Measurements from ENCODE around the gene GRPEL1. TPM values are rescaled to one million over a fixed set of nuclear protein-coding genes. Genes with fewer than 3 reads are reported as not detected.
"Not testable (repeated sequence)": the region's sequence is repeated elsewhere in the genome, so short reads cannot be mapped to it uniquely, and the experiment has no call there.

Gene GRPEL1
- total RNA-seq, 1 experiment from 2014 or later: 30.7 TPM

GRCh38 chr4:7103031-7103606 is 35.3 kb upstream of the GRPEL1 start:
- peaks cover 16% of the 10 kb centered on the region for H3K27me3 ChIP-seq (ENCODE audit: control insufficient read depth, insufficient read depth, low read length)
- no peaks in the 10 kb centered on the region for H3K36me3 ChIP-seq (replicated peaks; ENCODE audit: control insufficient read depth, insufficient read depth, low read length)
- peak overlapping the region; percentile 63 for H3K4me3 ChIP-seq (ENCODE audit: insufficient read depth, low read depth, low read length)
- peak; percentile 99 for DNase-seq

DNA sequence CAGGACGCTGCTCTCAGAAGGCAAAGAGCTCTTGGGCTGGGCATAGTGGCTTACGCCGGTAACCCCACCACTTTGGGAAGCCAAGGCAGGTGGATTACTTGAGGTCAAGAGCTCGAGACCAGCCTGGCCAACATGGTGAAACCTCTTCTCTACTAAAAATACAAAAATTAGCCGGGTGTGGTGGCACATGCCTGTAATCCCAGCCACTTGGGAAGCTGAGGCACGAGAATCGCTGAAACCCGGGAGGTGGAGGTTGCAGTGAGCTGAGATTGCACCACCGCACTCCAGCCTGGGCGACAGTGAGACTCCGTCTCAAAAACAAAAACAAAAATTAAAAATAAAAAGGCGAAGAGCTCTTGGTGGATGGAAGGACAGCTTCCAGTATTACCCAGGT is 34.6 kb upstream of the GRPEL1 start:
- not testable (repeated sequence) for DNase-seq

DNA sequence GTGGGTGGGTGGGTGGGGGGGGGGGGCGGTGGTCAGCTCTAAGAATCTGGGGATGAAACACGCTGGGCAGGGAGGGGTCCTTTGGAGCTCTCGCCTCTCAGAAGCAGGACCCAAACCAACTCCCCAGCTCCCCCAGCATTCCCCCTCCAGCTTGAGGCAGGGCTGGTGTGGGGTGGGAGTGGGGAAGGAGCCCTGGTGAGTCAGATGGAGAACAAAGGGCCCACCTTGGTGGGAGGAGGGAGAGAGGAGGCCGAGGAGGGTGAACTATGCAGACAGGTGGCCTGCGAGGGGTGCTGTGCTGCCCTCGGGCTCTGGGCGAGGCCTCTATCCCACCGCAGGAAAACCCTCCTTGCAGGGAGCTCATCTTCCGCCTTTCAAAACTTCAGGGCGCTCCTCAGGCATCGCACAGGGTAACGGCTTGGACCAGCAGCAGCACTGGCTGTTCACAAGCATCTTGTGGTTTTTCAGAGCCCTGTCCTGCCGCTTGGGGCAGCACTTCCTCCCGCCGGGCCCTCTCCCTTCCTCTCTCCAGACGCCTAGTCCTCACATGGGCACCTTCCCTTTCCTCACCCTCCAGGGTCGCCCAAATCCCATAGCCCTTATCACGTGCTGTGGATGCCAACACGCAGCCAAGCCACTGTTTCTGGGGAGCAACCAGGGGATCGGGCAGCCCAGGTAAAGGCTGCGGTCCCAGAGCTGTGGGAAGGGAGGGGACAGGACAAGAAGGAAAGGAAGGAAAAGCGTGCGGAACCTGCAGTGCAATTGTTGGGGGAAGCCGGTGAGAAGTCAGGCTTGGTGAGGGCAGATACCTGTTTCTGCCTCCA is 34.0 kb upstream of the GRPEL1 start:
- DNase-seq: peak; percentile 92
- Histone ChIP-seq H3K36me3 (replicated peaks; ENCODE audit: control insufficient read depth, insufficient read depth, low read length) (no peaks in the 10 kb centered on the region), H3K27me3 (ENCODE audit: control insufficient read depth, insufficient read depth, low read length) (peaks cover 20% of the 10 kb centered on the region), H3K4me3 (ENCODE audit: insufficient read depth, low read depth, low read length) (peak overlapping the region; percentile 26; the same call in 1 of the 2 replicates)

More for the DNA sequence above, 34.6 kb upstream of the GRPEL1 start:
- H3K27me3 ChIP-seq (ENCODE audit: control insufficient read depth, insufficient read depth, low read length): peaks cover 20% of the 10 kb centered on the region
- H3K4me3 ChIP-seq (ENCODE audit: insufficient read depth, low read depth, low read length): peak overlapping the region; percentile 63; the same call in 1 of the 2 replicates
- H3K36me3 ChIP-seq (replicated peaks; ENCODE audit: control insufficient read depth, insufficient read depth, low read length): not testable (repeated sequence)

DNA sequence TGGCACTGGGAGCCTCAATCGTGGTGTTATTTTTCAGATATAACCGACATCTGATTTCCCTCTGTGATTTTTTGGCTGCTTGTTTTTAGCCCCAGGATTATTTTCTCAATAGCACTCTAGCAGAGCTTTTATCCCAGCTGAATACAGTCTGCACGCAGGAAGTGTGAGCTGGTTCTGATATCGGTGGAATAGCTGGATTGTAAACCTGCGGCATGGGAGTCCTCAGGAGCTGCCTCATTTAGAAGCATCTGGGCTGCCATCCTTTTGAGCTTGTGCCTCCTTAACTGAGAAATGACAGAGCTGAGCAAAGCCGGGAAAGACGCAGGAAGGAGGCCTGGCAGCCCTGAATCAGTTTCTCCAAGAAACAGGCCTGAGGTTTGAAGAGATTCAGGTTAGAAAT is 28.4 kb upstream of the GRPEL1 start:
- Histone ChIP-seq H3K36me3 (replicated peaks; ENCODE audit: control insufficient read depth, insufficient read depth, low read length) (no peaks in the 10 kb centered on the region), H3K4me3 (ENCODE audit: insufficient read depth, low read depth, low read length) (no peak overlapping the region), H3K27me3 (ENCODE audit: control insufficient read depth, insufficient read depth, low read length) (peaks cover 11% of the 10 kb centered on the region; the same call in 1 of the 2 replicates)
- no peak for DNase-seq

DNA sequence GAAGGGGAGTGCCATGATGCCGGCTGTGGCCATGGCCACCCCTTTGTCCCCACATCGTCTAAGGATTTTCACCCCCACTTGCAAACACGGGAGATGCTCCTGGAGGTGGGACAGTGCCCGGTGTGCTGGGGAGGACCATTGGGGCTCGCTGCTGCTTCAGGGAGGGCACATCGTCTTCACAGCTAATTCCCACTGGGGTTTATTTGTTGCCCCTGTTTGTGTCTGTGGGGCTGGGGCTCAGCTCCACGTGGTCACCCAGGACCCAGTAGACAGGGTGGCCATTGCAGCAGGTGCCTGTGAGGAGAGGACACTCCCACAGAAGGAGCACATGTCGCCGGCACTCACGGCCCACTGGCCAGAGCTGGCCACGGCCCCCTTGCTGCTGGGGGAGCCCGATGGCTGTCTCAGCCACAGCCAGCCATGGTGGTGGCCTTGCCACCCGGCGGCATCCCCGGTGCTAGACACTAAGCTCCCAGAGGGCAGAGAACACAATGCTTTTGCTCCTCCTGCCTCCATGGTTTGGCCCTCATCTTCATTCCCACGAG is 27.8 kb upstream of the GRPEL1 start:
- H3K27me3 ChIP-seq (ENCODE audit: control insufficient read depth, insufficient read depth, low read length): peaks cover 13% of the 10 kb centered on the region; the same call in 1 of the 2 replicates
- no peak for DNase-seq
- no peak overlapping the region for H3K4me3 ChIP-seq (ENCODE audit: insufficient read depth, low read depth, low read length)
- H3K36me3 ChIP-seq (replicated peaks; ENCODE audit: control insufficient read depth, insufficient read depth, low read length): no peaks in the 10 kb centered on the region

DNA sequence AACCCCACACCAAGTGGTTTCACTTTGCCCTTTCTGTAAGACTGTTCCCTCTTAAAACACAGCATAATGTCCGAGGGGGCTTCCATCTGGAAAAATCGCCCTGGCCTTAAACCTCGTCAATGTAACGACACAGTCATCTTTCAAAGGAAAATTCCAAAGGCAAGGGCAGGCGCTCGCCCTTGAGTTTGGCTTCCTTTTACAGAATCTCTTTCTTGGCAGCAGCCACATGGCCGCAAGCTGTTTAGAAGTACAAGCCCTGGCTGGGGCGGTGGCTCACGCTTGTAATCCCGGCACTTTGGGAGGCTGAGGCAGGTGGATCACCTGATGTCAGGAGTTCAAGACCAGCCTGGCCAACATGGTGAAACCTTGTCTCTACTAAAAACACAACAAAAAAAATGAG is 27.1 kb upstream of the GRPEL1 start:
- peaks cover 15% of the 10 kb centered on the region for H3K27me3 ChIP-seq (ENCODE audit: control insufficient read depth, insufficient read depth, low read length)
- DNase-seq: no peak

GRCh38 chr4:7092026-7092425 is 24.2 kb upstream of the GRPEL1 start:
- DNase-seq: no peak
- no peaks in the 10 kb centered on the region for H3K36me3 ChIP-seq (replicated peaks; ENCODE audit: control insufficient read depth, insufficient read depth, low read length)
- no peak overlapping the region for H3K4me3 ChIP-seq (ENCODE audit: insufficient read depth, low read depth, low read length)
- peaks cover 24% of the 10 kb centered on the region for H3K27me3 ChIP-seq (ENCODE audit: control insufficient read depth, insufficient read depth, low read length)

More for the DNA sequence above, 27.1 kb upstream of the GRPEL1 start:
- Histone ChIP-seq H3K4me3 (ENCODE audit: insufficient read depth, low read depth, low read length) (no peak overlapping the region), H3K36me3 (replicated peaks; ENCODE audit: control insufficient read depth, insufficient read depth, low read length) (no peaks in the 10 kb centered on the region)

DNA sequence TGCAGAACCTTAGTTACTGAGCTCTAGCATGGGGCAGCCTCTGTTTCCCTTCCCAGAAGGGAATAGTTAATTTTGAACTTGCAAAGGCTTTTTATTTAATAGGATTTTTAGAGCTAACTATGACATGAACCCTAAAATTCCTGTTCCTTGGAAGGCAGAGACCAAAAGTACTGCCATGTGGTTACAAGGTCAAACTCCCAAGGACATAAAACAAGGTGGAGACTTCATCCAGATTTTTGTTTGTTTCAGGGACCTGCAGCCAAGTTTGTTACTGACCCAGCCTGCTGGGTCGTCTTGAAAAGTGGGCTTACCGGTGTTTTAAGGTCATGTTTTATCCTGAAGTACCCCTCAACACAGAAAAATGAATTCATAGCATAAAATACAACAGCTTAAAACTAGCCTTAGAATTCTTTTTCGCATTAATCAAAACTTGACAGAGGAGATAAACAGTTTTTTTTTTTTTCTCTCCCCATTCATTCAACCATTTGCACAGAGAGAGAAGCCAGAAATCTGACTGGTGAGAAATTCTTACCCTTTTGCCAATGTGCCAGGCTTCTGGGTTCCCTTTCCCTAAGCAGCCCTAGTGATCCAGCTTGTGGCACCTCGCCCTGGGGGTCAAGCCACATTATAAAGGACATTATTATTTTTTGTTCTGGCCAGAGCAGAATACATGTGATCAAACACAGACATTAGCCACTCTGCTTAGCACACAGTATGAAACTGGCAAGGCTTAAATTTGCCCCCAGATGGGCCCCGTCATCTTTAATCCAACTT is 21.5 kb upstream of the GRPEL1 start:
- Histone ChIP-seq H3K4me3 (ENCODE audit: insufficient read depth, low read depth, low read length) (no peak overlapping the region), H3K36me3 (replicated peaks; ENCODE audit: control insufficient read depth, insufficient read depth, low read length) (no peaks in the 10 kb centered on the region), H3K27me3 (ENCODE audit: control insufficient read depth, insufficient read depth, low read length) (peaks cover 22% of the 10 kb centered on the region)
- no peak for DNase-seq

- DNase-seq: no peak
- Histone ChIP-seq H3K4me3 (ENCODE audit: insufficient read depth, low read depth, low read length) (no peak overlapping the region), H3K27me3 (ENCODE audit: control insufficient read depth, insufficient read depth, low read length) (peaks cover 19% of the 10 kb centered on the region), H3K36me3 (replicated peaks; ENCODE audit: control insufficient read depth, insufficient read depth, low read length) (no peaks in the 10 kb centered on the region)
Observed at GRCh38 chr4:7087036-7087435, 19.2 kb upstream of the GRPEL1 start.

DNA sequence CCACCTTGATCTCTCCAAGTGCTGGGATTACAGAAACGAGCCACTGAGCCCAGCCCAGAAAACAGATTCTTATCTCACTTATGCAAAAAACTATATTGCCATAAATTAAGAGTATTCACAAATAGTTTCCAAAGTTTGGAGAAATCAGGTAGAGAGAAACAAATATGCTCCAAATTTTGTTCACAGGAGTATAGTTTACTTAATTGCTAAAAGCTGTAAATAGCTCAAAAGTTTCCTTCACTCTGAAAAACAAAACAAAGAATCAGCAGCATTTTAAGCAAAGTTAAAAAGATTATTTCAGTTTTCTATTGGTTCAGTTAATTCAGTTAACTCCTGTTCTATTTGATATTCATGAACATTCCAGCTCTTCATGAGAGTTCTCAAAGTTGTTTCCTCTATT is 18.5 kb upstream of the GRPEL1 start:
- H3K4me3 ChIP-seq (ENCODE audit: insufficient read depth, low read depth, low read length): no peak overlapping the region
- DNase-seq: no peak
- H3K27me3 ChIP-seq (ENCODE audit: control insufficient read depth, insufficient read depth, low read length): peaks cover 17% of the 10 kb centered on the region
- H3K36me3 ChIP-seq (replicated peaks; ENCODE audit: control insufficient read depth, insufficient read depth, low read length): no peaks in the 10 kb centered on the region

DNA sequence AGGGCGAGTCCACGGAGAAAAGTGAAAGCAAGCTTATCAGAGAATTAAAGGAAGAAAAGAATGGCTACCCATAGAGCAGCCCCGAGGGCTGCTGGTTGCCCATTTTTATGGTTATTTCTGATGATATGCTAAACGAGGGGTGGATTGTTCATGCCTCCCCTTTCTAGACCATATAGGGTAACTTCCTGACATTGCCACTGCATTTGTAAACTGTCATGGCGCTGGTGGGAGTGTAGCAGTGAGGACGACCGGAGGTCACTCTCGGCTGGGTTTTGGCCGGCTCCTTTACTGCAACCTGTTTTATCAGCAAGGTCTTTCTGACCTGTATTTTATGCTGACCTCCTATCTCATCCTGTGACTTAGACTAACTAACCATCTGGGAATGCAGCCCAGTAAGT is 16.7 kb upstream of the GRPEL1 start:
- not testable (repeated sequence) for DNase-seq; H3K36me3 ChIP-seq (replicated peaks; ENCODE audit: control insufficient read depth, insufficient read depth, low read length); H3K4me3 ChIP-seq (ENCODE audit: insufficient read depth, low read depth, low read length)
- H3K27me3 ChIP-seq (ENCODE audit: control insufficient read depth, insufficient read depth, low read length): peaks cover 10% of the 10 kb centered on the region; the same call in 1 of the 2 replicates

DNA sequence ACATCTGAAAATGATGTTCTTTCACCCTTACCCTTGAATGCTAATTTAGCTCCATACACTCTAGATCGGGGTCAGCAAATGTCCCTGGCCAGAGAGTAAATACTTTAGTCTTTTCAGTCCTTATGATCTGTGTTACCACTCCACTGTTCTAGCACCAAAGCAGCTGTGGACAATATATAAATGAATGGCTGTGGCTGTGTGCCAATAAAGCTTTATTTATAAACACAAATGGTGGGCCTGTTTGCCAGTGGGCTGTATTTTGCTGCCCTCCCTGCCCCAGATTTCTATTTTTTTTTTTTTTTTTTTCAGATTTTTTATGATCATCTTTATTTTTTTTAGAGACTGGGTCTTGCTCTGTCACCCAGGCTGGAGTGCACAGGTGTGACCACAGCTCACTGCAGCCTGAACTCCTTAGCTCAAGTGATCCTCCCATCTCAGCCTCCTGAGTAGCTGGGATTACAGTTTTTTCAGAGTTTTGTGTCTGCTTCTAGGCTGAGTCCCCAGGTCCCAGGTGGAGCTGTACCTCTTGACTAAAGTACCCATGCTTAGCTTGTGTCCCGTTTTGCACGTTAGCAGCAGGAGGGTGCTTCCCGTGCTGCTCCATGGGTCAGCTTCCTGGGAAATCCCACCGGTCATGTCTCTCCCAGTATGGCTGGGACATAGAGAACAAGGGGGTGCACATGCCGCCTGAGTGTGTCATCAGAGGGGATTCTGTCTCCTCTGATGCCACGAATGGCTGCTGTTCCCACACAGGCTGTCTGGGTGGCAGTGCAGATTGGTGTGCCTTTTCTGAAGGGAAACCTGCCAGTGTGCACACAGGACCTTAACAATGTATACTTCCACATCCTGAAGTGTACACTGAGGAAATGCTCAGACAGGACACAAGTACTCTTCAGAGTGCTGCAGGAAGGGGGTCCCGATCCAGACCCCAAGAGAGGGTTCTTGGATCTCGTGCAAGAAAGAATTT is 16.0 kb upstream of the GRPEL1 start:
- H3K36me3 ChIP-seq (replicated peaks; ENCODE audit: control insufficient read depth, insufficient read depth, low read length): no peaks in the 10 kb centered on the region
- H3K4me3 ChIP-seq (ENCODE audit: insufficient read depth, low read depth, low read length): no peak overlapping the region
- H3K27me3 ChIP-seq (ENCODE audit: control insufficient read depth, insufficient read depth, low read length): peaks cover 4% of the 10 kb centered on the region; the same call in 1 of the 2 replicates
- DNase-seq: no peak

- not testable (repeated sequence) for H3K4me3 ChIP-seq (ENCODE audit: insufficient read depth, low read depth, low read length); H3K27me3 ChIP-seq (ENCODE audit: control insufficient read depth, insufficient read depth, low read length); DNase-seq; H3K36me3 ChIP-seq (replicated peaks; ENCODE audit: control insufficient read depth, insufficient read depth, low read length)
Observed at GRCh38 chr4:7079909-7080308, 12.0 kb upstream of the GRPEL1 start.

All from H7 (cell line).